HCT116 (cell line): ENCODE results near the gene CD68. TPM values are rescaled to one million over a fixed set of nuclear protein-coding genes. Genes with fewer than 3 reads are reported as not detected.

Experiments used
- ATAC-seq: fragments of 200-7000 bp; cut with Tn5 transposase; 2 replicates; pipeline ENCODE4 v1.9.1; 2020; ENCODE audit warnings: mild to moderate bottlenecking, moderate library complexity
- BruUV-seq: library from RNA; stranded (reverse); fragments of 400-500 nt; replicated peaks from 2 replicates; lab custom pipeline; 2021; lab: Mats Ljungman, UMichigan
- CTCF ChIA-PET: fragments of 300-600 bp; sonication (Branson Sonifier 250); formaldehyde crosslinking; loops from one replicate; lab custom pipeline; 2021; ENCODE audit warnings: antibody characterized with exemption; lab: Charles Lee
- POLR2A ChIA-PET: fragments of 300-600, 350-600 bp; sonication (Branson Sonifier 250); formaldehyde crosslinking; loops from one replicate; lab custom pipeline; 2021; ENCODE audit warnings: antibody characterized with exemption; lab: Charles Lee
- RAD21 ChIA-PET, 2 experiments: fragments of 300-600 bp; sonication (Branson Sonifier 250); formaldehyde crosslinking; loops; one replicate each; lab custom pipeline; 2023; ENCODE audit warnings: low total read pairs in 2 of 2; ENCODE audit not compliant: uncharacterized antibody in 2 of 2, unreplicated experiment in 2 of 2, low non-redundant PET in 1 of 2; lab: Charles Lee
- DNase-seq: peaks from one replicate; pipeline ENCODE4 v3.0.0-alpha.2; 2010; ENCODE audit warnings: low read depth, low spot score
- H2AFZ ChIP-seq: fragments of 200-600 bp; shearing (Covaris generic), sonication (generic); 2 replicates; pipeline ENCODE4 v1.6.1; 2017; ENCODE audit warnings: low read depth, mixed run types, mixed read lengths, antibody characterized with exemption, low read length; ENCODE audit not compliant: poor library complexity, severe bottlenecking
- H3K27ac ChIP-seq: 2 replicates; pipeline ENCODE4 v1.5.1; 2012; ENCODE audit warnings: low read depth, low read length
- H3K27me3 ChIP-seq: fragments of 200-600 bp; sonication (generic); 2 replicates; pipeline ENCODE4 v1.6.1; 2016; ENCODE audit warnings: mixed run types, low read length, mixed read lengths; ENCODE audit not compliant: insufficient read depth
- H3K36me3 ChIP-seq, 2 experiments: fragments of 200-500 bp in 1 of 2; fragments of 200-600 bp in 1 of 2; sonication (Bioruptor generic) in 1 of 2; sonication (generic) in 1 of 2; 2 replicates each; pipeline versions ENCODE4 v1.5.1 to v1.6.1; 2014 to 2016; ENCODE audit warnings: low read length in 2 of 2, inconsistent platforms in 1 of 2, mixed read lengths in 1 of 2, mixed run types in 1 of 2; ENCODE audit not compliant: insufficient read depth in 2 of 2, control insufficient read depth in 1 of 2
- H3K4me1 ChIP-seq, 2 experiments: fragments of 200-600 bp in 1 of 2; sonication (generic) in 1 of 2; 2 replicates each; pipeline versions ENCODE4 v1.5.1 to v1.6.1; 2012 to 2017; ENCODE audit warnings: low read length in 2 of 2, inconsistent platforms in 1 of 2, mild to moderate bottlenecking in 1 of 2, mixed read lengths in 1 of 2, mixed run types in 1 of 2, moderate library complexity in 1 of 2; ENCODE audit not compliant: insufficient read depth in 2 of 2, control insufficient read depth in 1 of 2
- H3K4me2 ChIP-seq: fragments of 200-600 bp; sonication (generic); 2 replicates; pipeline ENCODE4 v1.6.1; 2017; ENCODE audit warnings: mixed run types, low read length, mixed read lengths
- H3K4me3 ChIP-seq, 2 experiments: fragments of 200-600 bp in 1 of 2; sonication (generic) in 1 of 2; replicated peaks in 1 of 2; 2 replicates each; pipeline ENCODE4 v1.5.1; 2011 to 2016; ENCODE audit warnings: low read length in 2 of 2, control low read depth in 1 of 2, low read depth in 1 of 2, mild to moderate bottlenecking in 1 of 2, mixed read lengths in 1 of 2, mixed run types in 1 of 2
- H3K79me2 ChIP-seq: fragments of 200-600 bp; sonication (generic); 2 replicates; pipeline ENCODE4 v1.6.1; 2017; ENCODE audit warnings: mild to moderate bottlenecking, mixed run types, low read length, moderate library complexity, mixed read lengths; ENCODE audit not compliant: insufficient read depth
- H3K9ac ChIP-seq: fragments of 200-600 bp; sonication (generic); 2 replicates; pipeline ENCODE4 v1.6.1; 2016; ENCODE audit warnings: low read length, mixed read lengths
- H3K9me2 ChIP-seq: fragments of 200-600 bp; sonication (generic), shearing (Covaris generic); 2 replicates; pipeline ENCODE4 v1.6.1; 2017; ENCODE audit warnings: mixed run types, mild to moderate bottlenecking, moderate library complexity; ENCODE audit not compliant: insufficient read depth
- H3K9me3 ChIP-seq, 2 experiments: fragments of 200-500 bp in 1 of 2; fragments of 200-600 bp in 1 of 2; sonication (Bioruptor generic) in 1 of 2; sonication (generic) in 1 of 2; 2 replicates each; pipeline ENCODE4 v1.6.1; 2014 to 2017; ENCODE audit warnings: low read length in 2 of 2, mixed read lengths in 2 of 2, inconsistent platforms in 1 of 2, low read depth in 1 of 2, mild to moderate bottlenecking in 1 of 2, mixed run types in 1 of 2, moderate library complexity in 1 of 2; ENCODE audit not compliant: control insufficient read depth in 1 of 2, insufficient read depth in 1 of 2
- H4K20me1 ChIP-seq: fragments of 200-600 bp; sonication (generic), shearing (Covaris generic); 2 replicates; pipeline ENCODE4 v1.6.1; 2017; ENCODE audit warnings: mixed run types, mild to moderate bottlenecking, moderate library complexity; ENCODE audit not compliant: insufficient read depth
- ATF3 ChIP-seq: IDR thresholded peaks from 2 replicates; pipeline ENCODE4 v1.6.1; 2012
- CBX3 ChIP-seq: IDR thresholded peaks from 2 replicates; pipeline ENCODE4 v1.6.1; 2012; ENCODE audit warnings: low read depth
- CTCF ChIP-seq, 3 experiments: fragments of 200-600 bp in 1 of 3; sonication (generic) in 1 of 3; IDR thresholded peaks in 2 of 3; conservative IDR thresholded peaks in 1 of 3; 2 replicates each; pipeline ENCODE4 v1.5.1; 2012 to 2017; ENCODE audit warnings: low read depth in 2 of 3, low read length in 2 of 3, antibody characterized with exemption in 1 of 3, borderline replicate concordance in 1 of 3, control low read depth in 1 of 3, mild to moderate bottlenecking in 1 of 3, mixed read lengths in 1 of 3, mixed run types in 1 of 3, moderate library complexity in 1 of 3; ENCODE audit not compliant: insufficient read depth in 1 of 3
- EZH2phosphoT487 ChIP-seq: fragments of 200-600 bp; IDR thresholded peaks from 2 replicates; pipeline ENCODE4 v1.6.1; 2018; ENCODE audit warnings: antibody characterized with exemption, borderline replicate concordance
- FOSL1 ChIP-seq: IDR thresholded peaks from 2 replicates; pipeline ENCODE4 v1.6.1; 2012; ENCODE audit warnings: low read depth
- MAX ChIP-seq: IDR thresholded peaks from 2 replicates; pipeline ENCODE4 v1.6.1; 2012
- POLR2A ChIP-seq: IDR thresholded peaks from 2 replicates; pipeline ENCODE4 v1.7.0; 2011; ENCODE audit warnings: borderline replicate concordance; ENCODE audit not compliant: insufficient read depth, insufficient read length; ENCODE audit errors: extremely low read depth
- POLR2AphosphoS5 ChIP-seq: IDR thresholded peaks from 2 replicates; pipeline ENCODE4 v1.6.1; 2011; ENCODE audit warnings: mild to moderate bottlenecking, low read depth, low read length, moderate library complexity
- RAD21 ChIP-seq: IDR thresholded peaks from 2 replicates; pipeline ENCODE4 v1.6.1; 2012; ENCODE audit warnings: low read depth, mild to moderate bottlenecking
- YY1 ChIP-seq: IDR thresholded peaks from 2 replicates; pipeline ENCODE4 v1.6.1; 2011; ENCODE audit warnings: low read length, low read depth, moderate library complexity, mild to moderate bottlenecking; ENCODE audit not compliant: insufficient replicate concordance; ENCODE audit errors: extremely low read depth
- ZBTB33 ChIP-seq: IDR thresholded peaks from 2 replicates; pipeline ENCODE4 v1.6.1; 2011; ENCODE audit warnings: mild to moderate bottlenecking, low read length, moderate library complexity; ENCODE audit not compliant: insufficient replicate concordance; ENCODE audit errors: extremely low read depth
- ZNF274 ChIP-seq: fragments of 200-500 bp; sonication (Bioruptor generic); IDR thresholded peaks from 2 replicates; pipeline ENCODE4 v1.6.1; 2014; ENCODE audit warnings: mild to moderate bottlenecking, low read depth, low read length, inconsistent platforms
- intact Hi-C: fragments of 100-400 bp; cut with micrococcal nuclease; formaldehyde crosslinking; loops from 2 replicates; pipeline ENCODE4 v1.10.0; 2022
- total RNA-seq: library from RNA; stranded (reverse); gene quantifications from one replicate; pipeline ENCODE4 v1.2.1, GENCODE V29; 2021; ENCODE audit not compliant: unreplicated experiment

Gene CD68
- total RNA-seq, 1 experiment from 2014 or later = 7.0 TPM

- TF ChIP-seq ZNF274 = no peak
- TF ChIP-seq RAD21 = no peak
- TF ChIP-seq POLR2A = no peak
- no peak for TF ChIP-seq ATF3
- no peak for TF ChIP-seq EZH2phosphoT487
- TF ChIP-seq CBX3 = no peak
- no peak; a peak in 1 of 6 replicates for TF ChIP-seq CTCF (IDR thresholded peaks at IDR 0.05 in 2 of 3, conservative IDR thresholded peaks at IDR 0.05 in 1 of 3; ENCODE audit: borderline replicate concordance in 1 of 3, insufficient read depth in 1 of 3, low read depth in 2 of 3, low read length in 2 of 3)
- TF ChIP-seq MAX = no peak
- TF ChIP-seq ZBTB33 = no peak
- TF ChIP-seq FOSL1 = no peak
- TF ChIP-seq YY1 = no peak
- TF ChIP-seq POLR2AphosphoS5 = no peak
- H3K79me2 ChIP-seq = no peaks in the 10 kb centered on the region
Measured at GRCh38 chr17:7555320-7555948, 24.0 kb upstream of the CD68 start.

More at GRCh38 chr17:7555320-7555948, 24.0 kb upstream of the CD68 start:
- RAD21 ChIA-PET = no interaction called here
- ATAC-seq = no peak
- H3K4me1 ChIP-seq = peaks cover 17 to 31% of the 10 kb centered on the region in 2 experiments
- no peaks in the 10 kb centered on the region for H3K9me2 ChIP-seq
- H3K27ac ChIP-seq = no peak overlapping the region
- POLR2A ChIA-PET = no interaction called here
- BruUV-seq = no TSS peak
- no peak overlapping the region for H3K4me2 ChIP-seq
- no peak overlapping the region for H3K4me3 ChIP-seq
- intact Hi-C loops = no loop called here
- no peak for DNase-seq
- no peaks in the 10 kb centered on the region for H4K20me1 ChIP-seq
- H3K27me3 ChIP-seq = no peaks in the 10 kb centered on the region
- no peak overlapping the region for H2AFZ ChIP-seq
- no peak overlapping the region for H3K9ac ChIP-seq
- no peaks in the 10 kb centered on the region for H3K36me3 ChIP-seq
- CTCF ChIA-PET = no interaction called here
- no peaks in the 10 kb centered on the region for H3K9me3 ChIP-seq
